Activated T-helper 1 cell treated with Interleukin-2 at 50 U/mL for 16 hours (primary cell): Measurements from ENCODE around the gene TBC1D22A.

Experiments
- DNase-seq: peaks from one replicate; pipeline ENCODE4 v3.0.0-alpha.2; 2020; ENCODE audit warnings: low read depth

Gene TBC1D22A

GRCh38 chr22:46737105-46737975 lies 25.1 kb upstream of the TBC1D22A start:
- peak; percentile 23 for DNase-seq

GRCh38 chr22:46737976-46738646 lies 24.3 kb upstream of the TBC1D22A start, which contains the start of gene CERK:
Gene CERK (minus strand): TSS chr22:46738252. CDS start chr22:46738148, 104 bp downstream.
- peak; percentile 60 for DNase-seq

- no peak for DNase-seq
Observed at GRCh38 chr22:46738647-46739093, 23.8 kb upstream of the TBC1D22A start.

GRCh38 chr22:46739094-46739870 lies 23.2 kb upstream of the TBC1D22A start:
- peak; percentile 70 for DNase-seq

GRCh38 chr22:46740910-46741780 lies 21.3 kb upstream of the TBC1D22A start:
- DNase-seq = no peak

GRCh38 chr22:46741974-46742519 lies 20.4 kb upstream of the TBC1D22A start:
- no peak for DNase-seq

- no peak for DNase-seq
Observed at GRCh38 chr22:46742576-46743221, 19.8 kb upstream of the TBC1D22A start.

- DNase-seq = no peak
Observed at GRCh38 chr22:46744581-46744980, 17.9 kb upstream of the TBC1D22A start.

GRCh38 chr22:46746192-46746591 lies 16.3 kb upstream of the TBC1D22A start:
- no peak for DNase-seq

- no peak for DNase-seq
Observed at GRCh38 chr22:46746620-46747019, 15.8 kb upstream of the TBC1D22A start.

GRCh38 chr22:46747646-46748045 lies 14.8 kb upstream of the TBC1D22A start:
- DNase-seq = no peak

- DNase-seq = no peak
Observed at GRCh38 chr22:46748206-46748907, 14.1 kb upstream of the TBC1D22A start.

- peak; percentile 62 for DNase-seq
Observed at GRCh38 chr22:46748908-46749675, 13.4 kb upstream of the TBC1D22A start.

GRCh38 chr22:46749682-46750529 lies 12.5 kb upstream of the TBC1D22A start:
- no peak for DNase-seq

- DNase-seq = no peak
Observed at GRCh38 chr22:46750530-46750800, 12.0 kb upstream of the TBC1D22A start.

- DNase-seq = no peak
Observed at GRCh38 chr22:46750863-46751443, 11.5 kb upstream of the TBC1D22A start.

GRCh38 chr22:46752286-46752987 lies 10.0 kb upstream of the TBC1D22A start:
- DNase-seq = no peak

- DNase-seq = no peak
Observed at GRCh38 chr22:46752988-46753310, 9.5 kb upstream of the TBC1D22A start.
